Endometrial microvascular endothelial cells (primary cell): Measurements from ENCODE around the gene PAMR1. TPM values are rescaled to one million over a fixed set of nuclear protein-coding genes. Genes with fewer than 3 reads are reported as not detected.

Source experiments
- in situ Hi-C: cut with HindIII; loops from 2 replicates; pipeline ENCODE4 v1.10.0; 2017; ENCODE audit warnings: low sequenced_read_pairs, low pct_unique_long_range_greater_than_20kb; ENCODE audit errors: inconsistent ontology term
- total RNA-seq: library from RNA; depleted of rRNA; stranded (reverse); fragments of >200 nt; gene quantifications from one replicate; pipeline ENCODE4 v1.2.3, GENCODE V29; 2015; ENCODE audit errors: inconsistent ontology term

PAMR1 gene
- total RNA-seq, 1 donor from 2014 or later: 0.37 TPM

GRCh38 chr11:35388061-35388460 lies 137.4 kb downstream of the PAMR1 start:
- in situ Hi-C loops: no loop called here

GRCh38 chr11:35387111-35387982 lies 138.1 kb downstream of the PAMR1 start:
- in situ Hi-C loops: no loop called here

- in situ Hi-C loops: no loop called here
Measured at GRCh38 chr11:35383953-35384352, 141.5 kb downstream of the PAMR1 start.

Other genes starting within 250 kb of the PAMR1 start
- not detected for gene SLC1A2, start 106.1 kb downstream of the PAMR1 start, total RNA-seq
- 58.8 TPM for gene FJX1, start 92.8 kb upstream of the PAMR1 start, total RNA-seq
- 30.8 TPM for gene TRIM44, start 137.2 kb upstream of the PAMR1 start, total RNA-seq